ENCODE data around the gene ZNF324. TPM values are rescaled to one million over a fixed set of nuclear protein-coding genes. Genes with fewer than 3 reads are reported as not detected.

The ZNF324 gene
- total and polyA plus RNA-seq, 9 of the 15 experiments (the other 6 are each of a cell fraction or from before 2014, with no cell fraction given): 0.92 to 16.4 (median 5.3) TPM

DNA sequence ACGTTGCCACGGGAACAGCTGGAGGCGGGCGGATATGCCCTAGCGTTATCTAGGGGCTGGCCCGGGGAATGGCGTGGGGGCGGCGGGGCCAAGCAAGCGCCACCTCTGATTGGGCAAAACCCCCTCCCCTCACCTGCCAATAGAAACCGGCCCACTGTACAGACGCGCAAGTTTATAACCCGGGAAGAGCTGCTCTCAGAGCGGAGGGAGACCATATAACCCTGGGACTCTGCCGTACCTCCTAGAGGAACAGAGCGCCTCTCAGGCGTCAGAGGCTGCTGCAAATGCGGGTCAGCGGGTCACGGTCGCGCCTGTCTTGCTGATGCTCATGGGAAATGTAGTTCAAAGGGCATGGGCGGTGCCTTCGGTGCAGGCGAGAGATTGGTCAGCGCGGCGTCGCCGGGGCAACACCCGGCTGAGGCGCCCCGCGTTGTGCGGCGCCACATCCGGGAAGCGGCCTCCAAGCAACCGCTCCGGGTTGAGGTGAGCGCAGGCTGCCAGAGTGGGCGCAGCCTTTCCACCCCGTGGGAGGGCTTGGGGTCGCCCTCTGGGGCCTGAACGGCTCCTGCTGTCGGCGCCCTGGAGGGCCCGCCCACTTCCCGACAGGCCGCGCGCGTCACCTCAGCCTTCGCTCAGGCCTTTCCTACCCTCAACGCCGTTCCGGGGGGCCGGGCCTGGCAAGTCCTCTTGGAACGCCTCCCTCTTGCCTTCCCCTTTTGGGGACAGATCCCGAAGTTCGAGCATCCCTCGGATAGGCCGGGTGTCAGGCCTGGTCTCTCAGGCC lies 9.0 kb downstream of the ZNF324 start, which contains the start of gene ZNF446 (continued):
- TF ChIP-seq EP300 (IDR thresholded peaks at IDR 0.05; ENCODE audit: low read length) (peak; percentile 7; the same call in 1 of the 2 replicates), MYBL2 (IDR thresholded peaks at IDR 0.05; ENCODE audit: low read depth) (no peak), MYBL2 (CRISPR knock-in tag; IDR thresholded peaks at IDR 0.05; ENCODE audit: borderline replicate concordance) (no peak), ZNF780A (CRISPR knock-in tag; IDR thresholded peaks at IDR 0.05) (peak; percentile 31; the same call in 1 of the 2 replicates), ZNF764 (CRISPR knock-in tag; IDR thresholded peaks at IDR 0.05; ENCODE audit: low read depth) (peak; percentile 29; the same call in 1 of the 2 replicates), HCFC1 (IDR thresholded peaks at IDR 0.05; ENCODE audit: low read depth, low read length) (peak; percentile 97), JUND (IDR thresholded peaks at IDR 0.05; ENCODE audit: borderline replicate concordance, low read depth, low read length) (peak; percentile 10; the same call in 1 of the 2 replicates), JUND (tag; IDR thresholded peaks at IDR 0.05; ENCODE audit: borderline replicate concordance, low read depth, low read length) (0 out of 3 replicates have a peak, but pooled peaks have one; percentile 14), GMEB1 (CRISPR knock-in tag; IDR thresholded peaks at IDR 0.05) (peak; percentile 77), ZNF778 (CRISPR knock-in tag; IDR thresholded peaks at IDR 0.05) (no peak), E2F6 (IDR thresholded peaks at IDR 0.05; ENCODE audit: borderline replicate concordance in 1 of 2, extremely low read depth in 1 of 2, insufficient read depth in 1 of 2, insufficient read length in 1 of 2, low read depth in 1 of 2, low read length in 1 of 2, poor library complexity in 1 of 2, severe bottlenecking in 1 of 2) (peak in 1 of 2 experiments; percentile 31), MXI1 (IDR thresholded peaks at IDR 0.05; ENCODE audit: low read depth, low read length) (peak; percentile 91), ZBTB7A (IDR thresholded peaks at IDR 0.05; ENCODE audit: borderline replicate concordance, control insufficient read depth, low read depth, low read length) (peak; percentile 96), KLF1 (tag; IDR thresholded peaks at IDR 0.05) (peak; percentile 82), SIX5 (IDR thresholded peaks at IDR 0.05; ENCODE audit: borderline replicate concordance in 1 of 2, insufficient read depth in 1 of 2, low read depth in 1 of 2, low read length in 2 of 2) (peak; percentile 77 to 78; a peak in 3 of 4 replicates), NR4A1 (CRISPR knock-in tag; IDR thresholded peaks at IDR 0.05) (no peak), NR4A1 (tag; IDR thresholded peaks at IDR 0.05) (0 out of 2 replicates have a peak, but pooled peaks have one; percentile 19), WHSC1 (IDR thresholded peaks at IDR 0.05; ENCODE audit: low read length) (no peak), ZKSCAN8 (CRISPR knock-in tag; IDR thresholded peaks at IDR 0.05) (no peak; the same call in 1 of the 2 replicates), HDAC2 (IDR thresholded peaks at IDR 0.05) (peak; percentile 21; the same call in 1 of the 2 replicates)

Measured in K562 (cell line).